Measurements from ENCODE around the gene RAP1A.

RAP1A gene

DNA sequence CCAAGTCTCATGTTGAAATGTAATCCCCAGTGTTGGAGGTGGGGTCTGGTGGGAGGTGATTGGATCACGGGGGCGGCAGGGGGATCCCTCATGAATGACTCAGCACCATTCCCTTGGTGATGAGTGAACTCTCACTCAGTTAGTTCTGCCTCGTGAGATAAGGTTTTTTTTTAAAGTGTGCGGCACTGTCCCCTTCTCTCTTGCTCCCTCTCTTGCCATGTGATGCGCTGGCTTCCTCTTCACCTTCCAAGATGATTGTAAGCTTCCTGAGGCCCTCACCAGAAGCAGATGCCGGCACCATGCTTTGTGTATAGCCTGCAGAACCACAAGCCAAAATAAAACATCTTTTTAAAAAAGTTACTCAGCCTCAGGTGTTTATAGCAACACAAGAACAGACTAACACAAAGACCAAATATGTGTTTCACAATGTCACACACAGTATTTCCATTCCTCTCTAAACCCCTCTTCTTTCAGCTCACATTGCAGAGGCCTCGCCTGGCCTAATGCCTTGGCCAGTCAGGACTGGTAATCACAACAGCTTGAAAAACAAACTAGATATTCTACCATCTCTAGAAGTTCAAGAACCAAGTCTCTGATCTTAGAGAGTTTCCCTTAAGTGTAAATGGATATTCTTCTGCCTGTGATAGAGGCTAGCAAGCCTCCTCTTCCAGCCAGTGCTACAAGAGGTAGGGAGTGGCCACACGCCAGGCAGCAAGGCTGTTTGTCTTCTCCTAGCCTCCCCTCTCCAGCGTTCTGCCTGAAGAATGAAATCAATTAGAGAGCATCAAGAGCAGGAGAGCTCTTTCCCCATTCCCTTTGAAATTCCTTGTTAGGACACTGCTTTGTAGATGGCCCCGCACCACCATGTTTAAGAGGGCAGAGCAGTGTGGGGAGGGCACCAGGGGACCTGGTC lies 19.6 kb upstream of the RAP1A start:
- no peak for DNase-seq (ENCODE audit: low read depth)
- no peak for TF ChIP-seq MYC (IDR thresholded peaks at IDR 0.05; ENCODE audit: low read depth, low read length)
- TF ChIP-seq, protein P1, sequence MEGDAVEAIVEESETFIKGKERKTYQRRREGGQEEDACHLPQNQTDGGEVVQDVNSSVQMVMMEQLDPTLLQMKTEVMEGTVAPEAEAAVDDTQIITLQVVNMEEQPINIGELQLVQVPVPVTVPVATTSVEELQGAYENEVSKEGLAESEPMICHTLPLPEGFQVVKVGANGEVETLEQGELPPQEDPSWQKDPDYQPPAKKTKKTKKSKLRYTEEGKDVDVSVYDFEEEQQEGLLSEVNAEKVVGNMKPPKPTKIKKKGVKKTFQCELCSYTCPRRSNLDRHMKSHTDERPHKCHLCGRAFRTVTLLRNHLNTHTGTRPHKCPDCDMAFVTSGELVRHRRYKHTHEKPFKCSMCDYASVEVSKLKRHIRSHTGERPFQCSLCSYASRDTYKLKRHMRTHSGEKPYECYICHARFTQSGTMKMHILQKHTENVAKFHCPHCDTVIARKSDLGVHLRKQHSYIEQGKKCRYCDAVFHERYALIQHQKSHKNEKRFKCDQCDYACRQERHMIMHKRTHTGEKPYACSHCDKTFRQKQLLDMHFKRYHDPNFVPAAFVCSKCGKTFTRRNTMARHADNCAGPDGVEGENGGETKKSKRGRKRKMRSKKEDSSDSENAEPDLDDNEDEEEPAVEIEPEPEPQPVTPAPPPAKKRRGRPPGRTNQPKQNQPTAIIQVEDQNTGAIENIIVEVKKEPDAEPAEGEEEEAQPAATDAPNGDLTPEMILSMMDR (IDR thresholded peaks at IDR 0.05; ENCODE audit: low read depth, low read length): no peak
- no peak for TF ChIP-seq POLR2A (IDR thresholded peaks at IDR 0.05; ENCODE audit: extremely low read depth, insufficient read length)
- TF ChIP-seq, protein P2, sequence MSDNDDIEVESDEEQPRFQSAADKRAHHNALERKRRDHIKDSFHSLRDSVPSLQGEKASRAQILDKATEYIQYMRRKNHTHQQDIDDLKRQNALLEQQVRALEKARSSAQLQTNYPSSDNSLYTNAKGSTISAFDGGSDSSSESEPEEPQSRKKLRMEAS (IDR thresholded peaks at IDR 0.05; ENCODE audit: low read depth, low read length): no peak
- H3K4me3 ChIP-seq (ENCODE audit: low read depth, low read length): no peak overlapping the region

DNA sequence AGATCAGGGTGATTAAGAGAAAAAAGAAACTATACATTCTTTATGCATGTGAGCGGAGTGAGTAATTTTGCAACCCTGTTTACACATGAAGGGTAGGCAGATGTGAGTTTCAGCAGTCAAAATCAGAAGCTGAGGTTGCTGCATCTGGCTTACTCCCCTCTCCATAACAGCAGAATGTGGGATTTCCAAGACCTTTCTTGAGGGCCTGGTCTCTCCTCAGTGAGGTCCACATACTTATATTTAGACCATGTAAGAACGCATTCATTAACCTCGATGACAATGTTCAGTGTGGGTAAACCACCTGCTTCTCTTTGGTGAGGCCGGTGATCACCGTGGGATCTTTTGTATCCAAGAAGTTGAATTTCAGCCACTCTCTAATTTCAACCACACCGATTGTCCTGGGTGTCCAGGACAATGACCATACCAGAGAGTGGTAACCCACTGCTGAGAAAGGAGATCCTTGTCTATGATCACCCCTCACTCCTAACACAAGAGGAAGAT lies 18.7 kb upstream of the RAP1A start:
- TF ChIP-seq, protein P2 (IDR thresholded peaks at IDR 0.05; ENCODE audit: low read depth, low read length): no peak
- TF ChIP-seq, protein P1 (IDR thresholded peaks at IDR 0.05; ENCODE audit: low read depth, low read length): no peak
- TF ChIP-seq POLR2A (IDR thresholded peaks at IDR 0.05; ENCODE audit: extremely low read depth, insufficient read length) (no peak), MYC (IDR thresholded peaks at IDR 0.05; ENCODE audit: low read depth, low read length) (no peak)
- DNase-seq (ENCODE audit: low read depth): no peak
- H3K4me3 ChIP-seq (ENCODE audit: low read depth, low read length): no peak overlapping the region

DNA sequence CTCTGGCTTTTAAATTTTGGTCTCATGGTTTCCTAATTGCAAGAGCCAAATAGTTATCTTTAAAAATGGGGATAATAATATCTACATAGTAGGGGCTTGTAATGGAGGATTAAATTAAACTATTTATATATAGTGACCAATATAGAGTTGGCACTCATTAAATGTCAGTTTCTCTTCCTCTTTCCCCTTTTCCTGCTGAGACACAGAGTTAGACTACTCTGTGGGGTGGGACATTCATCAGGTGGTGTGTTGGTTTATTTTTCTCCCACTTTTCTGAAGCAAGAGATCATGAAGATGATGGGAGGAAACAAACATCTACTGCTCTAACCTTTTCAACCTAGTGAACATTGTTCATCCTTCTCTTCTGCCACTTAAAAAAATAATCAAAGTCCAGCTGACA lies 17.3 kb upstream of the RAP1A start:
- TF ChIP-seq MYC (IDR thresholded peaks at IDR 0.05; ENCODE audit: low read depth, low read length) (no peak), POLR2A (IDR thresholded peaks at IDR 0.05; ENCODE audit: extremely low read depth, insufficient read length) (no peak)
- TF ChIP-seq, protein P2 (IDR thresholded peaks at IDR 0.05; ENCODE audit: low read depth, low read length): no peak
- TF ChIP-seq, protein P1 (IDR thresholded peaks at IDR 0.05; ENCODE audit: low read depth, low read length): no peak
- no peak for DNase-seq (ENCODE audit: low read depth)
- no peak overlapping the region for H3K4me3 ChIP-seq (ENCODE audit: low read depth, low read length)

DNA sequence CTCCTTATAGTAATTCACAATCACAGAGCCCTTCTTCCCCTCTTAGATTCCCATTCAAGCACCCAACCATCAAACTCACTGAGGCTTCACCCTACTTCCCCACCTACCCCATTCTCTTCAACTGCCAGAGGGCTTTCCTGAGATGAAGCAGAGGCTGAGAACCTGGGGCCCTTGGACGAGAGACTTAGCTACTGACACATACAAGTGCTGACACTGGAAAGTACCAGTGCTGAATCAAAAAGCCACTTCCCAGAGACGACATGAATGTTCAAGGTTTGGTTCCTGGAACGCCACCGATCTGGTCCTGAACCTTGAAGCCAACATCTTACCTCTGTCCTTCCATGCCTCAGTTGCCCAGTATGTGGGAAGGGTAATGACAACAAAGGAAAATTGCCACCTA lies 16.6 kb upstream of the RAP1A start:
- H3K4me3 ChIP-seq (ENCODE audit: low read depth, low read length): no peak overlapping the region
- no peak for DNase-seq (ENCODE audit: low read depth)
- TF ChIP-seq, protein P2 (IDR thresholded peaks at IDR 0.05; ENCODE audit: low read depth, low read length): no peak
- TF ChIP-seq POLR2A (IDR thresholded peaks at IDR 0.05; ENCODE audit: extremely low read depth, insufficient read length): no peak
- no peak for TF ChIP-seq MYC (IDR thresholded peaks at IDR 0.05; ENCODE audit: low read depth, low read length)
- TF ChIP-seq, protein P1 (IDR thresholded peaks at IDR 0.05; ENCODE audit: low read depth, low read length): no peak

DNA sequence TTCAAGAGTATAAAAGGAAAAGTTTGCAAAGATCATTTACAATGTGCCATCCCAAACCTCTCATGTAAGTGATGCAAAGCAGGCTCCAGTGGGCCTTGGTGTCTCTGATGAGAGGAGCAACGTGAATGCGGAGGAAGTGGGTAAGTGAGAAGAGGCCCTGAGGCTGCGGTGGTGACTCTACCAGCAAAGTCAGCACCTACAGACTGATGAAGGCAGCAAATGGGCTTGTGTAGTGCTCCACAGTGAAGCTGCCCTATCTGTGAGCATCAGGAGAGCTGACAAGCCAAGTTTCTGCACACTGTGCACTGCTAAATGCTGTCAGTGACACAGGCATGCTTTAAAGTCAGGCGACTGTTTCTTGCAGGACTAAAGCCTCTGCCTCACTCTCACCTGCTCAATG lies 15.6 kb upstream of the RAP1A start:
- H3K4me3 ChIP-seq (ENCODE audit: low read depth, low read length): no peak overlapping the region
- DNase-seq (ENCODE audit: low read depth): peak; percentile 19
- TF ChIP-seq, protein P2 (IDR thresholded peaks at IDR 0.05; ENCODE audit: low read depth, low read length): no peak
- TF ChIP-seq MYC (IDR thresholded peaks at IDR 0.05; ENCODE audit: low read depth, low read length) (no peak), POLR2A (IDR thresholded peaks at IDR 0.05; ENCODE audit: extremely low read depth, insufficient read length) (no peak)
- TF ChIP-seq, protein P1 (IDR thresholded peaks at IDR 0.05; ENCODE audit: low read depth, low read length): no peak

All from NB4 (cell line).